Mucosa of rectum (tissue), 2 donors: ENCODE results near the gene SLC16A6.

Experiments used
- H3K27ac ChIP-seq, 2 donors: one replicate each; pipeline ENCODE4 v1.7.0; 2013; ENCODE audit warnings: inconsistent platforms in 2 of 2, low read depth in 2 of 2, low read length in 2 of 2
- H3K27me3 ChIP-seq, 2 donors: one replicate each; pipeline ENCODE4 v1.7.0; 2013; ENCODE audit warnings: low read length in 2 of 2; ENCODE audit not compliant: control insufficient read depth in 2 of 2, insufficient read depth in 2 of 2
- H3K36me3 ChIP-seq, 2 donors: one replicate each; pipeline ENCODE4 v1.7.0; 2013; ENCODE audit warnings: low read length in 2 of 2; ENCODE audit not compliant: control insufficient read depth in 2 of 2, insufficient read depth in 2 of 2
- H3K4me1 ChIP-seq, 2 donors: one replicate each; pipeline ENCODE4 v1.7.0; 2013; ENCODE audit warnings: low read length in 2 of 2, mild to moderate bottlenecking in 1 of 2; ENCODE audit not compliant: control insufficient read depth in 2 of 2, insufficient read depth in 2 of 2
- H3K4me3 ChIP-seq, 2 donors: one replicate each; pipeline ENCODE4 v1.7.0; 2013; ENCODE audit warnings: low read length in 2 of 2
- H3K9ac ChIP-seq, 2 donors: one replicate each; pipeline ENCODE4 v1.7.0; 2013; ENCODE audit warnings: low read length in 2 of 2, low read depth in 1 of 2, mild to moderate bottlenecking in 1 of 2
- H3K9me3 ChIP-seq, 2 donors: one replicate each; pipeline ENCODE4 v1.7.0; 2013; ENCODE audit warnings: low read length in 2 of 2; ENCODE audit not compliant: control insufficient read depth in 2 of 2
- donor health status: healthy.
- donor health status: Normal muscosa, but diverticular disease.

Gene SLC16A6

GRCh38 chr17:68301438-68301959 is 10.6 kb upstream of the SLC16A6 start:
- Histone ChIP-seq H3K4me1 (peaks cover 0 to 4% of the 10 kb centered on the region in 2 donors), H3K9me3 (no peaks in the 10 kb centered on the region), H3K36me3 (no peaks in the 10 kb centered on the region), H3K27ac (no peak overlapping the region), H3K27me3 (no peaks in the 10 kb centered on the region), H3K4me3 (no peak overlapping the region), H3K9ac (no peak overlapping the region)

DNA sequence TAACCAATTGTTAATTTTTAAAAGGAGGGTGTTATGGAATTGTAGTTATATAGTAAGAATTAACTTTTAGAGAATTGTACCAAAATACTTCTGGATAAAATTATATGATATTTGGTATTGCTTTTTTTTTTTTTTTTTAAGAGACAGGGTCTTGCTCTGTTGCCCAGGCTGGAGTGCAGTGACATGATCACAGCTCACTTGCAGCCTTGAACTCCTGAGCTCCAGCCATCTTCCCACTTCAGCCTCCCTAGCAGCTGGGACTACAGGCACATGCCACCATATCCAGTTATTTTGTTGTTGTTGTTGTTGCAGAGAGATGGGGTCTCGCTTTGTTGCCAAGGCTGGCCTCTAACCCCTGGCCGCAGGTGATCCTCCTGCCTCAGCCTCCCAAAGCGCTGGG is 8.9 kb upstream of the SLC16A6 start:
- Histone ChIP-seq H3K9me3 (no peaks in the 10 kb centered on the region), H3K4me1 (peaks cover 0 to 4% of the 10 kb centered on the region in 2 donors), H3K4me3 (no peak overlapping the region), H3K9ac (no peak overlapping the region), H3K27me3 (peaks cover 0 to 4% of the 10 kb centered on the region in 2 donors), H3K36me3 (no peaks in the 10 kb centered on the region), H3K27ac (no peak overlapping the region)

DNA sequence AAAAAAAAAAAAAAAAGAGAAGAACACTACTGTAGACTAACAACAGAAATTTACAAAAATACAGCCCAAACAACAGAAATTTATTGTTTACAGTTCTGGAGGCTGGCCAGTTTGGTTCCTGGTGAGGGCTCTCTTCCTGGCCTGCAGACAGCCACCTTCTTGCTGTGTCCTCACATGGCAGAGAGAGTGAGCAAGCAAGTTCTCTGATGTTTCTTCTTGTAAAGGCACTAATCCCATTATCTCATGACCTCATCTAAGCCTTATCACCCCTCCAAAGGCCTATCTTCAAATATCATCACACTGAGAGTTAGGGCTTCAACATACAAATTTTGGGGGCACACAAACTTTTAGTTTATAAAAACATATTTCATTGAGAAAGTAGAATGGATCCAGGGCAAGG is 7.7 kb upstream of the SLC16A6 start:
- no peaks in the 10 kb centered on the region for H3K36me3 ChIP-seq

GRCh38 chr17:68297195-68297594 is 6.3 kb upstream of the SLC16A6 start:
- Histone ChIP-seq H3K27me3 (peaks cover 9 to 16% of the 10 kb centered on the region in 2 donors), H3K4me1 (peaks cover 3 to 8% of the 10 kb centered on the region in 2 donors), H3K9me3 (no peaks in the 10 kb centered on the region), H3K27ac (peak overlapping the region; percentile 36 to 68), H3K36me3 (no peaks in the 10 kb centered on the region), H3K4me3 (no peak overlapping the region), H3K9ac (no peak overlapping the region)

More for the DNA sequence above, 7.7 kb upstream of the SLC16A6 start:
- peaks cover 0 to 4% of the 10 kb centered on the region in 2 donors for H3K4me1 ChIP-seq
- no peak overlapping the region for H3K9ac ChIP-seq
- no peak overlapping the region for H3K27ac ChIP-seq
- H3K27me3 ChIP-seq = peaks cover 2 to 8% of the 10 kb centered on the region in 2 donors
- H3K9me3 ChIP-seq = no peaks in the 10 kb centered on the region
- H3K4me3 ChIP-seq = no peak overlapping the region

GRCh38 chr17:68296217-68297191 is 5.6 kb upstream of the SLC16A6 start:
- Histone ChIP-seq H3K4me3 (no peak overlapping the region), H3K27ac (peak overlapping the region in 1 of 2 donors; percentile 68), H3K9me3 (no peaks in the 10 kb centered on the region), H3K36me3 (no peaks in the 10 kb centered on the region), H3K9ac (no peak overlapping the region), H3K4me1 (peaks cover 6 to 13% of the 10 kb centered on the region in 2 donors), H3K27me3 (peaks cover 11 to 16% of the 10 kb centered on the region in 2 donors)

GRCh38 chr17:68295086-68295485 is 4.2 kb upstream of the SLC16A6 start:
- Histone ChIP-seq H3K9ac (no peak overlapping the region), H3K36me3 (no peaks in the 10 kb centered on the region), H3K9me3 (no peaks in the 10 kb centered on the region), H3K27me3 (peaks cover 11 to 20% of the 10 kb centered on the region in 2 donors), H3K27ac (no peak overlapping the region), H3K4me1 (peaks cover 7 to 13% of the 10 kb centered on the region in 2 donors), H3K4me3 (no peak overlapping the region)

GRCh38 chr17:68294617-68295016 is 3.7 kb upstream of the SLC16A6 start:
- H3K9me3 ChIP-seq = no peaks in the 10 kb centered on the region
- no peak overlapping the region for H3K9ac ChIP-seq
- H3K27ac ChIP-seq = no peak overlapping the region
- no peaks in the 10 kb centered on the region for H3K36me3 ChIP-seq
- H3K4me3 ChIP-seq = no peak overlapping the region
- H3K27me3 ChIP-seq = peaks cover 11 to 24% of the 10 kb centered on the region in 2 donors
- H3K4me1 ChIP-seq = peaks cover 7 to 13% of the 10 kb centered on the region in 2 donors

- Histone ChIP-seq H3K27ac (no peak overlapping the region), H3K9ac (no peak overlapping the region), H3K4me1 (peaks cover 7 to 13% of the 10 kb centered on the region in 2 donors), H3K9me3 (no peaks in the 10 kb centered on the region), H3K27me3 (peaks cover 11 to 26% of the 10 kb centered on the region in 2 donors), H3K36me3 (no peaks in the 10 kb centered on the region), H3K4me3 (no peak overlapping the region)
Measured at GRCh38 chr17:68294196-68294555, 3.2 kb upstream of the SLC16A6 start.

DNA sequence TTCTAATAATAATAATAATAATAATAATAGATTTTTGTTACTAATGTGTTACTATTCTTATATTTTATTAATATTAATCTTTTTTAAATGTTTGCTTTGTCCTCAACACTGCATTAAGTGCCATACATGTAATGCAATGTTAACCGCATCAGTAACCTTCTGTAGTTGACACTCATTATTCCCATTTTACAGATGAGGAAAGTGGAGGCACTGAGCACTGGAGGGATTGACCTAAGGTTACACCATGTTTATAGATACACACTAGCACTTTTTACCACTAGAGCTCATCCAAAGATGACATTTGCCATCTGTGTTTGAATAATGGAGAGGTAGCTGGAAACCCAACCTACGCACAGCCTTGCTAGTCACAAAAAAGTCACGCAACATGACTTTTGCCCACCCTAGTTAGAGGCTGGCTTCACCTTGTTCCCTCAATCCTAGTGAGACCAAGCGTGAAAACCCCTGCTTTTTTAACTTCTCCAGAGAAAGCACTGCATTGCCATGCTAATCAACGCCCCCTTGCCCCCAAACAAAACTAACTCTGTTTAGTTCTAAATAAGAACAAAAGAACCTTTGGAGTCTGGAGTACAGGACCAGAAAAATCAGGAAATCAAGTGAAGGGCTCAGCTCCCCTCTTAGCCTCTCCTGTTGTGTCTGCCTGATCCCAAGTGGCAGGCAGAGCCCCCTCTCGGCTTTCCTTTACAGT is 2.7 kb upstream of the SLC16A6 start:
- H3K27me3 ChIP-seq = peaks cover 11 to 26% of the 10 kb centered on the region in 2 donors
- H3K9ac ChIP-seq = no peak overlapping the region
- H3K36me3 ChIP-seq = no peaks in the 10 kb centered on the region
- H3K27ac ChIP-seq = no peak overlapping the region
- peaks cover 7 to 13% of the 10 kb centered on the region in 2 donors for H3K4me1 ChIP-seq
- H3K9me3 ChIP-seq = no peaks in the 10 kb centered on the region
- H3K4me3 ChIP-seq = no peak overlapping the region

GRCh38 chr17:68292689-68293040 is 1.7 kb upstream of the SLC16A6 start:
- Histone ChIP-seq H3K4me3 (peak overlapping the region; percentile 64 to 68), H3K9ac (peak overlapping the region; percentile 52), H3K27ac (peak overlapping the region in 1 of 2 donors; percentile 85), H3K9me3 (no peaks in the 10 kb centered on the region), H3K27me3 (peaks cover 14 to 26% of the 10 kb centered on the region in 2 donors), H3K4me1 (peaks cover 7 to 13% of the 10 kb centered on the region in 2 donors), H3K36me3 (no peaks in the 10 kb centered on the region)
